GM12801 (cell line): ENCODE results near the gene SIGLEC11.

Experiments used
- TF ChIP-seq, protein P1 (sequence below): IDR thresholded peaks from one replicate; pipeline ENCODE4 v1.5.1; 2011; ENCODE audit warnings: control low read depth; ENCODE audit not compliant: insufficient read length; ENCODE audit errors: extremely low read depth

The SIGLEC11 gene

DNA sequence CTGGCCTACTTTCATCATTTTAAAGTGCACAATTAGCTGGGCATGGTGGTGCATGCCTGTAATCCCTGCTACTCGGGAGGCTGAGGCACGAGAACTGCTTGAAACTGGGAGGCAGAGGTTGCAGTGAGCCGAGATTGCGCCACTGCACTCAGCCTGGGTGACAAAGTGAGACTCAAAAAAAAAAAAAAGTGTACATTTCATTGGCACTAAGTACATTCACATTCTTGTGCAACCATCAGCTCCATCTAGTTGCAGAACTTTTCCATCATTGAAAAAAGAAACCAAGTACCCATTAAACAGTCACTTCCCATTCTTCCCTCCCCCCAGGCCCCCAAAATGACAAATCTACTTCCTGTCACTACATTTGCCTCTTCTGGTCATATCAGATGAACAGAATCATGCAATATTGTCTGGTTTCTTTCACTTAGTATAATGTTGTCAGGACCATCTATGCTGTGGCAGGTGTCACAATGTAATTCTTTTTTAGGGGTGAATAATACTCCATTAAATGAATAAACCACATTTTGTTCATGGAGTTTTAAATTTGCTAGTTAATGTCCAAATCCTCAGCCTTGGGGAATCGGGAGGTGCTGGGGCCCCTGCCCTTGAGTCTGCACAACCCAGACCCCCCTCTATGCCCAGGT is 7.4 kb upstream of the SIGLEC11 start:
- TF ChIP-seq, protein P1, sequence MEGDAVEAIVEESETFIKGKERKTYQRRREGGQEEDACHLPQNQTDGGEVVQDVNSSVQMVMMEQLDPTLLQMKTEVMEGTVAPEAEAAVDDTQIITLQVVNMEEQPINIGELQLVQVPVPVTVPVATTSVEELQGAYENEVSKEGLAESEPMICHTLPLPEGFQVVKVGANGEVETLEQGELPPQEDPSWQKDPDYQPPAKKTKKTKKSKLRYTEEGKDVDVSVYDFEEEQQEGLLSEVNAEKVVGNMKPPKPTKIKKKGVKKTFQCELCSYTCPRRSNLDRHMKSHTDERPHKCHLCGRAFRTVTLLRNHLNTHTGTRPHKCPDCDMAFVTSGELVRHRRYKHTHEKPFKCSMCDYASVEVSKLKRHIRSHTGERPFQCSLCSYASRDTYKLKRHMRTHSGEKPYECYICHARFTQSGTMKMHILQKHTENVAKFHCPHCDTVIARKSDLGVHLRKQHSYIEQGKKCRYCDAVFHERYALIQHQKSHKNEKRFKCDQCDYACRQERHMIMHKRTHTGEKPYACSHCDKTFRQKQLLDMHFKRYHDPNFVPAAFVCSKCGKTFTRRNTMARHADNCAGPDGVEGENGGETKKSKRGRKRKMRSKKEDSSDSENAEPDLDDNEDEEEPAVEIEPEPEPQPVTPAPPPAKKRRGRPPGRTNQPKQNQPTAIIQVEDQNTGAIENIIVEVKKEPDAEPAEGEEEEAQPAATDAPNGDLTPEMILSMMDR, result no peak

DNA sequence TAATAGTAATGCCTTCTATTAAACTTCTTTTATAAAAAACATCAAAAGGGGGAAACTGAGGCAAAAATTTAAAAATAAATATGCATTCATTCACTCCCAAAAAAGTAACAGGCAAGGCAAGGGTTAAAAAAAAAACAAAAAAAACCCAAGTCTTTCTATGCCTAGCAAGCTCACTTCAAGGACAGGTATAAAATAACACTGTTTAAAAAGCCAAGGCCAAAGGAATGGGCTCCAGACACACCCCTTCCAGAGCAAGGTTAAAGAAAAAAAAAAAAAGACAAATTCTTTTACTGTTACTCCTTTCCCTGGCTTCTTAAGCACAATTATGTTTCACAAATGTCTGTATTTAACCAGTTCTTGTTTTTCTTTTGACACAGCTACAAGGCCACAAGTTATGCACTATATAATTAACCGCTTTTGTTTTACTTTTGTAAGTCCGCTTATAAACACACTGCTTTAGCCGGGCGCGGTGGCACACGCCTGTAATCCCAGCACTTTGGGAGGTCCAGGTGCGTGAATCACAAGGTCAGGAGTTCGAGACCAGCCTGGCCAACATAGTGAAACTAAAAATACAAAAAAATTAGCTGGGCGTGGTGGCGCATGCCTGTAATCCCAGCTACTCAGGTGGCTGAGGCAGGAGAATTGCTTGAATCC is 3.6 kb downstream of the SIGLEC11 start:
- TF ChIP-seq, protein P1, result no peak

DNA sequence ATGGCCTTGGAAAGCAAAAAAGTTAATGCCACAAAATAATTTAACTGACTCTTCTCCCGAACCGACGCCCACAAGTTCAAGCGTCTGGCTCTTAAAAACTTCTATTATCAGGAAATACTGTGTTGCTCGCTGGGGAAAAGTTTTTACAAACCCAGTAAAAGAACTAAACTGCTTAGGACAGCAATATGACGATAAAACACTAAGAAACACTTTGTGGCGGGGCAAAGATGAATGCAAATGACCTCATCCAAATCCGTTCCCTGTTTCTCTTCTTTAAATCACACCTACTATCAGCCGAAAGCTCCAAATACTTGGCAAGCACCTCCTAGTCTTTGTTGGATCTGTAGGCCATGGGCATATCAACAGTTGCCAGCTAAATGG is 4.9 kb downstream of the SIGLEC11 start:
- TF ChIP-seq, protein P1, result no peak

DNA sequence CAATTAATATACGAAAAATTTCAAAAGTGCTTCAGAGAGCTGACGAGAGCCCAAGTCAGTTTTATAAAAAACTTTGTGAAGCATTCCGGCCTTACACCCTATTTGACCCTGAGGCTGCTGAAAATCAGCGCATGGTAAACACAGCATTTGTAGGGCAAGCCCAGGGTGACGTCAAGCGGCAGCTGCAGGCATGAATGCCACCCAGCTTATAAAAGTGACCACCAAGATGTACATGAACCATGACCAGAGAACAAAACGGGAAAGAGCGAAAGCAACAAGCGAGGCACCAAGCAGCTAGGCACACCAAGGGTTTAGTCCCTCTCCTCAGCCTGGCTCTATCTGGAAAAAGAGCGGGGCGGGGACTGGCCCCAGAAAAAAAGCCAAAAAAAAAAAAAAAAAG is 6.0 kb downstream of the SIGLEC11 start:
- TF ChIP-seq, protein P1, result no peak

DNA sequence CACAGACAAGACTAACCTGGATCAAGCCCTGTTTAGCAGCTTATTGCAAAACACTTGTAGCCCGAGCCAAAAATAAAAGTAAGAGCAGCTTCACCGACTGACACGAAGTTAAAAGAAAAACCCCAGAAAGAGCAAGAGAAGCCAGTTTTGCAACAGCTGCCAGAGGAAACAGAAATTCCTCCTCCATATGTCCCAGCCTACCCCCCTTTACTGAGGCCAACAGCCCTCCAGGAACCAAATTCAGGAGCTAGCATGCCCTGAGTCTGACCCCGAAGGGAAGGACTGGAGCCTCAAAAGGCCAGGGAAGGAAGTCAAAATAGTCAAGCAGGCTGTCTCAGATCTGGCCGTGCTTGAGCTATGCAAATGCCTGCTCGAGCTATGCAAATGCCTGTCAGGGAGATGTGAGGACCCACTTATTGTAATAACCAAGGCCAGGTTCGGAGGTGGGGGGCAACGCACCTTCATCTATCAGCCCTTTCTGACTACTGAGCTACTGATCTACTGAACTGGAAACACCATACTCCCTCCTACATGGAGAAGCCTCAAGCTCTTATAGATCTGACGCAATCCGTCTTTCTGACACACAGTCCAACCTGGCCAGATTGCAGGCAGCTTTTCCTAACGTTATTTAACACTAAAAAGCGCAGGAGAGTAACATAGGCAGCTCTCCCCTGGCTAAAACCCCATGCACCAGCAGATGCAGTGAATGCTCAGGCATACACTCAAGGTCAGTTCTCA is 6.7 kb downstream of the SIGLEC11 start:
- TF ChIP-seq, protein P1, result no peak

DNA sequence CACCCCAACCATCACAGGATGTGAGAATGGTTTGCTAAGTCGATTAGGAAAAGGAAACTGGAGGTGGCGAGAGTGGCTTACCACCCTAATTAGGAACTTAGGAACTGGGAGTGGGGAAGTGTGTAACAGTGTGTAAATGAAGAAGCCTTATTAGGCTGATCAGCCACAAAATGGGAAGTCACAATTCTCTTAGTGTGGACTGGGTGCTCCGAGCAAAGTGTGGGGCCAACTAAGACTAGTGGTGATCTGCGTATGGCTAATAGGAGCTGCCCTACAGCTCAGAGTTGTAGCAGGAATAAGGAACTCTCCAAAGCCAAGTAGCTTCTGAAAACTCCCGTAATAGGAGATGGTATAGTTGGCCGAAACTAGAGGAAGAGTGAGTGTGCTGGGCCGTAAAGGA is 7.6 kb downstream of the SIGLEC11 start:
- TF ChIP-seq, protein P1, result no peak

DNA sequence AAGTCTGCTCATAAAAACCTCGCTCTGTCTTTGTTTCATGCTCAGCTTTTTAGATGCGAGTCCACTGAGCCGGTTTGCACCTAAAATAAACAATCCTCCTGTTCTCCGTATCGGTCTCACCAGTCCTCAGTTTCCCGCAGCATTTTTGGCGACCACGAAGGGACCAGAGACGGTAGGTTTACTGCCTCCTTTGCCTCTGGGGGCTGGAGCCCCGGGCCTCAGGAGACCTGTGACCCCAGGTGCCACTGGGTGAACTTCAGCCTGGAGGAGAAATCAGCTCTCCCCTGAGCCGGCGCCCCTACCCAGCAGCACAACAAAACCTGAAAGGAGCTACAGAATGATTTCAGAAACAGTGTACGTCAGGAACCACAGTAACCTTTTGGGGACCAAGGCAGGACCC is 8.1 kb downstream of the SIGLEC11 start:
- TF ChIP-seq, protein P1, result no peak
